ENCODE measurements around the gene LYPD1. TPM values are rescaled to one million over a fixed set of nuclear protein-coding genes. Genes with fewer than 3 reads are reported as not detected.

LYPD1 gene
- total RNA-seq, 4 donors from 2014 or later, result 0.55 to 7.1 TPM; not detected in 2

GRCh38 chr2:132609101-132609890, 60.7 kb downstream of the LYPD1 start:
- no peaks in the 10 kb centered on the region for H3K9me3 ChIP-seq
- H3K4me3 ChIP-seq, result no peak overlapping the region
- H3K36me3 ChIP-seq, result no peaks in the 10 kb centered on the region
- TF ChIP-seq POLR2A (IDR thresholded peaks at IDR 0.05) (no peak), CTCF (IDR thresholded peaks at IDR 0.05) (no peak)
- intact Hi-C loops (cut with DNase I; ENCODE audit: low total_unique reads), result no loop called here
- H3K27ac ChIP-seq, result no peak overlapping the region
- no peak for DNase-seq
- H3K4me1 ChIP-seq, result no peaks in the 10 kb centered on the region
- no peaks in the 10 kb centered on the region for H3K27me3 ChIP-seq

GRCh38 chr2:132608311-132608710, 61.7 kb downstream of the LYPD1 start:
- H3K27ac ChIP-seq, result no peak overlapping the region
- no peaks in the 10 kb centered on the region for H3K27me3 ChIP-seq
- TF ChIP-seq CTCF (IDR thresholded peaks at IDR 0.05) (no peak), POLR2A (IDR thresholded peaks at IDR 0.05) (no peak)
- H3K4me1 ChIP-seq, result no peaks in the 10 kb centered on the region
- H3K36me3 ChIP-seq, result no peaks in the 10 kb centered on the region
- intact Hi-C loops (cut with DNase I; ENCODE audit: low total_unique reads), result no loop called here
- no peaks in the 10 kb centered on the region for H3K9me3 ChIP-seq
- no peak for DNase-seq
- H3K4me3 ChIP-seq, result no peak overlapping the region

GRCh38 chr2:132607426-132608090, 62.4 kb downstream of the LYPD1 start:
- no peak for DNase-seq
- intact Hi-C loops (cut with DNase I; ENCODE audit: low total_unique reads), result no loop called here

GRCh38 chr2:132606649-132607048, 63.4 kb downstream of the LYPD1 start:
- no peak for TF ChIP-seq CTCF (IDR thresholded peaks at IDR 0.05)
- TF ChIP-seq POLR2A (IDR thresholded peaks at IDR 0.05), result no peak
- DNase-seq, result no peak
- no peaks in the 10 kb centered on the region for H3K9me3 ChIP-seq
- no peaks in the 10 kb centered on the region for H3K27me3 ChIP-seq
- intact Hi-C loops (cut with DNase I; ENCODE audit: low total_unique reads), result no loop called here
- H3K4me1 ChIP-seq, result no peaks in the 10 kb centered on the region
- H3K27ac ChIP-seq, result no peak overlapping the region
- no peak overlapping the region for H3K4me3 ChIP-seq
- no peaks in the 10 kb centered on the region for H3K36me3 ChIP-seq

More at GRCh38 chr2:132607426-132608090, 62.4 kb downstream of the LYPD1 start:
- Histone ChIP-seq H3K36me3 (no peaks in the 10 kb centered on the region), H3K4me3 (no peak overlapping the region), H3K27me3 (no peaks in the 10 kb centered on the region), H3K9me3 (no peaks in the 10 kb centered on the region), H3K27ac (no peak overlapping the region), H3K4me1 (no peaks in the 10 kb centered on the region)
- no peak for TF ChIP-seq POLR2A (IDR thresholded peaks at IDR 0.05)
- no peak for TF ChIP-seq CTCF (IDR thresholded peaks at IDR 0.05)
